T47D (cell line): Measurements from ENCODE around the gene GBE1.

Experiments used
- DNase-seq, 2 experiments: peaks; one replicate each; pipeline versions ENCODE4 v3.0.0 to v3.0.0-alpha.2; 2011 to 2012; ENCODE audit warnings: low read depth in 1 of 2, low spot score in 1 of 2
- JUND ChIP-seq: IDR thresholded peaks from 2 replicates; pipeline ENCODE4 v1.6.1; 2012; ENCODE audit warnings: low read depth
- in situ Hi-C: cut with HindIII; loops from 2 replicates; pipeline ENCODE4 v1.10.0; 2016; ENCODE audit warnings: low sequenced_read_pairs, low pct_unique_long_range_greater_than_20kb

Gene GBE1

GRCh38 chr3:81666502-81667121 lies 94.8 kb downstream of the GBE1 start:
- no peak for TF ChIP-seq JUND
- in situ Hi-C loops: no loop called here
- DNase-seq: peak; percentile 1 to 15

GRCh38 chr3:81663114-81663513 lies 98.3 kb downstream of the GBE1 start:
- in situ Hi-C loops: no loop called here
- no peak for DNase-seq
- no peak for TF ChIP-seq JUND

GRCh38 chr3:81660036-81660435 lies 101.4 kb downstream of the GBE1 start:
- TF ChIP-seq JUND: no peak
- in situ Hi-C loops: no loop called here
- DNase-seq: no peak

GRCh38 chr3:81658322-81658997 lies 103.0 kb downstream of the GBE1 start:
- no peak for TF ChIP-seq JUND
- no peak for DNase-seq
- in situ Hi-C loops: no loop called here

- no peak for TF ChIP-seq JUND
- no peak for DNase-seq
- in situ Hi-C loops: no loop called here
Measured at GRCh38 chr3:81651139-81651538, 110.3 kb downstream of the GBE1 start.

GRCh38 chr3:81650187-81650586 lies 111.3 kb downstream of the GBE1 start:
- DNase-seq: no peak
- in situ Hi-C loops: no loop called here
- TF ChIP-seq JUND: no peak

GRCh38 chr3:81645248-81645647 lies 116.2 kb downstream of the GBE1 start:
- in situ Hi-C loops: no loop called here
- DNase-seq: no peak
- TF ChIP-seq JUND: no peak

- in situ Hi-C loops: no loop called here
- DNase-seq: peak; percentile 1 to 55
- TF ChIP-seq JUND: no peak
Measured at GRCh38 chr3:81643721-81644120, 117.7 kb downstream of the GBE1 start.

GRCh38 chr3:81638480-81638879 lies 123.0 kb downstream of the GBE1 start:
- in situ Hi-C loops: no loop called here
- no peak for DNase-seq
- TF ChIP-seq JUND: no peak

- in situ Hi-C loops: no loop called here
- DNase-seq: no peak
- no peak for TF ChIP-seq JUND
Measured at GRCh38 chr3:81632659-81633058, 128.8 kb downstream of the GBE1 start.

- TF ChIP-seq JUND: no peak
- DNase-seq: no peak
- in situ Hi-C loops: no loop called here
Measured at GRCh38 chr3:81624756-81625155, 136.7 kb downstream of the GBE1 start.

- TF ChIP-seq JUND: no peak
- no peak for DNase-seq
- in situ Hi-C loops: no loop called here
Measured at GRCh38 chr3:81622395-81622794, 139.1 kb downstream of the GBE1 start.

GRCh38 chr3:81621277-81621676 lies 140.2 kb downstream of the GBE1 start:
- TF ChIP-seq JUND: no peak
- DNase-seq: no peak
- in situ Hi-C loops: no loop called here

- DNase-seq: no peak
- no peak for TF ChIP-seq JUND
- in situ Hi-C loops: no loop called here
Measured at GRCh38 chr3:81620849-81621248, 140.6 kb downstream of the GBE1 start.
